Stimulated activated CD8-positive, alpha-beta memory T cell treated with anti-CD3 and anti-CD28 coated beads, Interleukin-7, amount 100 ng/mL, for 4 hours (primary cell): ENCODE data around the gene LBHD2.
A peak's percentile ranks its signal among the peaks of the same experiment; 100 is the strongest.

Experiments
- DNase-seq, 2 donors: peaks; one replicate each; pipeline ENCODE4 v3.0.0-alpha.2; 2020; ENCODE audit warnings: low read depth in 2 of 2

Gene LBHD2

GRCh38 chr14:103068351-103069073 is 15.5 kb upstream of the LBHD2 start:
- no peak for DNase-seq

DNA sequence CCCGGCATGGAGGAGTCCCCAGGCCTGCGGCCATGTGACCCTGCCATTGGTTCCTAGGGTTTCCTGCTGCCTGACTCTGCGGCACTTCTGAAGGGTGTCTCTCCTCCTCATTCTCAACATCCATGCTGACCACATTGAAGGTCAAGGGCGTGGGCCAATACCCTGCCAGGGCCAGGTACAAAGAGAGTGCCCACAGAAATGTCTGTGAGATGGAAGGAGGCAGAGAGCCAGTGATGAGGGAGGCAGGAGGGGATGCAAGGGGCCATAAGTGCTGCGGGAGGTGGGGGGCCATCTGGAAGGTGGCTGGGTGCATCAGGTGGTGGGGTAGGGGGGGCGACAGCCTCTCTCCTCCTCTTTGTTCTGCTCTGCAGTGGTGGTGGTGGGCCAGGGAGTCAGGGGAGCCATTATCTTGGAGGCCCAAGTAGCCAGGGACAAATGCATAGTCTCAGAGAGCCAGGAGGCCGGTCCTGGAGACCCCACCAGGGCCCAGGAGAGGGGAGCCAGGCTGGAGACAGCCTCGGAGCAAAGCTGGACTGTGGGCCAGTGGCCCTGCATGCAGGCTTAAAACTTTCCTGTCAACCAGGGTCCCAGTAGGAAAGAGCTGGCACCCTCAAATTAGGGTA is 13.6 kb upstream of the LBHD2 start:
- no peak for DNase-seq

GRCh38 chr14:103070971-103071542 is 13.0 kb upstream of the LBHD2 start:
- DNase-seq = no peak

GRCh38 chr14:103071544-103072251 is 12.3 kb upstream of the LBHD2 start:
- no peak for DNase-seq

DNA sequence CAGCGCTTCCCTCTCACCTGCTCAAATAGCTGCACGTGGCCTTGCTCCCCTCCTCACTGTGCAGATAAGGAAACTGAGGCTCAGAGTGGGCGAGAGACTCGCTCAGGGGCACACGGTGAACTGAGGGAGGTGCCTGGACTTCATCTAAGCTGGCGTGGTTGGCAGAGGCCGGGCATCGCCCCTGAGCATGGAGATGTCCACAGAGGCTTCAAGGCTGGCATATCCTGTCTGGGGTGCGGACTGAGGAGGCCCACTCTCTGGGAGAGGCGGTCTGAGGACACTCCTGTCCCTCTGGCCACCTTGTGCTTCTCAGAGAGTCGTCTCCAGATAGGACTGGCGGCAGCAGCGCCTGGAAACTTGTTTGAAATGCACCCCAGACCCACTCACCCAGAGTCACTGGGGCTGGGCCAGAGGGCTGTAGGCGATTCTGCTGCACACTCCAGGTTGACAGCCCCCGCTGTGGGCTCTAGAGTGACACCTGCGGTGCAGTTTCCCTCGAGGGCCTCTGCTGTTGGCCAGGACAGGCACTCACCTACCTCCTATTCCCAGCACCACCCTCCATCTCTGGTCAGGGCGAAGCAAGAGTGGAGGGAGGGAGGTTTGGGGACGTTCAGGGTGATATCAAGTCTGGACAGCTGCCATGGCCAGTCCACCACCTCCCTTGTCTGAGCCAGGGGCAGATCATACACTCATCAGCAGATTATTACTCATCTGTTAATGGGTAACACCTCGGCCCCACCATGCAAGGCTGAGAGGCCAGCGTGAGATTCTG is 11.2 kb upstream of the LBHD2 start:
- no peak for DNase-seq

GRCh38 chr14:103073367-103073875 is 10.6 kb upstream of the LBHD2 start:
- DNase-seq = no peak

GRCh38 chr14:103073876-103074728 is 9.9 kb upstream of the LBHD2 start:
- no peak for DNase-seq

GRCh38 chr14:103074729-103075367 is 9.2 kb upstream of the LBHD2 start:
- DNase-seq = peak in 1 of 2 donors; percentile 23

DNA sequence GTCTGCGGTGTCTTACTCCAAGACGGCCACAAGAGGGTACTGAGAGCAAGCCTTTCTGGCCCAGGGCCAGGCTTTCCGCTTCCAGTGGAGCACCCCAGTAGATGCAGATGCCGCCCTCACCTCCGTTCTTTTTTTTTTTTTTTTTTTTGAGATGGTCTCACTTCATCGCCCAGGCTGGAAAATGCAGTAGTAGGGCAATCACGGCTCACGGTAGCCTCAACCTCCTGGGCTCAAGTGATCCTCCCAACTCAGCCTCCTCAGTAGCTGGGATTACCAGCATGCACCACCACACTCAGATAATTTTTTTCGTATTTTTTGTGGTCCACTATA is 5.6 kb upstream of the LBHD2 start:
- DNase-seq = peak; percentile 61 to 70

DNA sequence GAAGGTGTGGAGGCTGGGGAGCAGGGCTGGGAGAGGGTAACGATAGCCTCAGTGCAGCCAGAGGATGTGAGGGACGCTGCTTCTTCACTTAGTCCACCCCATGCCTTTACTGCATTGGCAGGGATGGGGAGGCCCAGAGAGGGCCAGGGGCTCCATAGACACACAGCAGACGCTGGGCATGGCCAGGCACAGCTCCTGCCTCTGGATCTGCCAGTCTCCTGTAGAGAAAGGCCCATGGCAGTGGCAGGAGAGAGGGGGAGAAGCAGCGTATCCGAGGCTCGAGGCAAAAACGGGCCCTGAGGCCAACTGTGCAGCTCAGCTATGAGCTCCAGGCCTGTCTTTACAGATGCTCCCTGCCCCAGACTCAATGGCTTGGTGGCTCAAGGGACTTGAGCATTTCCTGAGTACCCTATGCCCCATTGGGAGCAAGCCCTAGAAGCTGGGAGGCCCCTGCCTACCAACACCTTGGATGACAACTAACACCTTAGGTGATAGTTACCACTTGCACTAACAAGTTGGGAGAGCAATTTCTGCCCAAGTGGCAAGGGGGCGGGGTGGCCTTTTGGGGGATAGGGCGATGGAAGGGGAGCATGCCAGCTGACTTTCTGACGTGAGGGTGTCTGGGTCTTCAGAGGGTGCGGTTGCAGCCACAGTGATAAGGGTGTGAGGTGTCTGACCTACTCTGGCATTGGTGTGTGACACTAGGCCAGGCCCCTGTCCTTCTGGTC is 5.0 kb upstream of the LBHD2 start:
- DNase-seq = no peak

DNA sequence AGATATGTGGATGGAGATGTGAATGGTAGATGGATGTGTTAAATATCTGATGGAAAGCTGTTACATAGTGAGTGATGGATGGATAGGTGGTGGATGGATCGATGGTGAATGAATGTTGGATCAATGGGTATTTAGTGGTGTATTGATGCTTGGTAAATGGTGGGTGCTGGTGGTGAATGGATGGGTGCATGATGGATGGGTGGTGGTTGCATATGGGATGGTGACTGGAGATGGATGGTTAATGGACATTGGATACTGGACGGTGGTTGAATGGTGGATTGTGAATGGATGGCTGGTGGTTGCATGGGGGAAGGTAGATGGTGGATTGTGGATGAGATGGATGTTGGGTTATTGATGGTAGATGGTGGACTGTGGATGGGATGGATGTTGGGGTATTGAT is 2.1 kb upstream of the LBHD2 start:
- DNase-seq = no peak

DNA sequence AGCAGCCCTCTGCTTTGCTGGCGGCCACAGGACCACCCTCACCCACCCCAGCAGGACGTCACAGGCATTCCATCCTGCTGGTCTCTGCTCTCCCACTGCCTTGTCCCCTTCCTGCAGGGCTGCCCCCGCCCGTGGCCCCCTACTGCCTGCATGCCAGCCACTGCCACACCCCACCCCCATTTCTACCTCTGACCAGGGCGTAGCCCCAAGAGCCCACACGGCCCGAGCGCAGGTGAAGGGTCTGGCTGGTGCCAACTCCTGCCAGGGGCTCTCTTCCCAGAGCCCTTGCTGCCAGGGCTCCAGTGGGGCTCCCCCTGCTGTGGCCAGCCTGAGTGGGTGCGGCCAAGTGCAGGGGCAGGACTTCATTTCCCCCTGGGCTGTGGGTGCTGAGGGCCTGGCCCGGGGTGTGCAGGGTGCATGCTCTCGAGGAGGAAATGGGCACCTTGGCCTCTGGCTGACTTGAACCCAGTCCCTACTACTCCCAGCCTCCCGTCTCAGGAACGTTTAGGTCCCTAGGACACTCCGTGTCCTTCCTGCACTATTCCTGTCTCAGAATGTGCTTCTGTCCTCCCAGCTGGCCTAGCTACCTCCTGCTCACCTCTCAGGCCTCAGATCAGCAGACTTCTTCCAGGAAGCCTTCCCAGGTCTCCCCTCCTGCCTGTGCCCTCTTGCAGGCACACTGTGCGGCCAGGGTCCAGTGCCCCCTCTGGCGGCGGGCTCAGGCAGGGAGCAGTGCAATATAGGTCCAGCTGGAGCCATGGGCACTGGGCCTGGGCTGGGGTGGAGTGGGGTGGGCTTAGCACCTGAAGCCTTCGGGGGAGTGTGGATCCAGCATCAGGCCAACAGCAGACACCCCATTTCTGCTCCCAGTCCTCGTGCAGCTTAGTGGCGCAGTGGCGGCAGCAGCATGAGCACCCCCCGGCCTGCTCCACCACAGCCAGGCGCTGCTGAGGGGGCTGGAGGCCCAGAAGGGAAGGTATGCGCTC is 1.4 kb downstream of the LBHD2 start:
- DNase-seq = no peak

- no peak for DNase-seq
Measured at GRCh38 chr14:103086771-103087342, 2.8 kb downstream of the LBHD2 start.

- DNase-seq = no peak
Measured at GRCh38 chr14:103087343-103087835, 3.4 kb downstream of the LBHD2 start.

DNA sequence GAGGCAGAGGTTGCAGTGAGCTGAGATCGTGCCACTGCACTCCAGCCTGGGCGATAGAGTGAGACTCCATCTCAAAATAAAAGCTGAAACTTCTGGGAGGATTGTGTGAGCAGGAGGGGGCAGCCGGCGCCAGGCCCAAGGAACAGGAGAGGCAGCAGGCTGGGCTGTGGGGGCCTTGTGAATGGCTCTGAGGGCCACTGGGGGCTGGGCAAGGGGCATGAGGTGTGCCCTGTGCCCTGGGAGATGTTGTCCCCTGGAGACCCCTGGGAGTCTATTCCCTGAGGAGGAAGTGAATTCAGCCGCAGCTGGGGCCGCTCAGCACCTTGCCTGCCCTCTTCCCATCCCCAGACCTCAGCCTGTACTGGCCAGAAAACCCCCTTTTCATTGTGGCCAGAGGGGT is 4.9 kb downstream of the LBHD2 start:
- DNase-seq = no peak

DNA sequence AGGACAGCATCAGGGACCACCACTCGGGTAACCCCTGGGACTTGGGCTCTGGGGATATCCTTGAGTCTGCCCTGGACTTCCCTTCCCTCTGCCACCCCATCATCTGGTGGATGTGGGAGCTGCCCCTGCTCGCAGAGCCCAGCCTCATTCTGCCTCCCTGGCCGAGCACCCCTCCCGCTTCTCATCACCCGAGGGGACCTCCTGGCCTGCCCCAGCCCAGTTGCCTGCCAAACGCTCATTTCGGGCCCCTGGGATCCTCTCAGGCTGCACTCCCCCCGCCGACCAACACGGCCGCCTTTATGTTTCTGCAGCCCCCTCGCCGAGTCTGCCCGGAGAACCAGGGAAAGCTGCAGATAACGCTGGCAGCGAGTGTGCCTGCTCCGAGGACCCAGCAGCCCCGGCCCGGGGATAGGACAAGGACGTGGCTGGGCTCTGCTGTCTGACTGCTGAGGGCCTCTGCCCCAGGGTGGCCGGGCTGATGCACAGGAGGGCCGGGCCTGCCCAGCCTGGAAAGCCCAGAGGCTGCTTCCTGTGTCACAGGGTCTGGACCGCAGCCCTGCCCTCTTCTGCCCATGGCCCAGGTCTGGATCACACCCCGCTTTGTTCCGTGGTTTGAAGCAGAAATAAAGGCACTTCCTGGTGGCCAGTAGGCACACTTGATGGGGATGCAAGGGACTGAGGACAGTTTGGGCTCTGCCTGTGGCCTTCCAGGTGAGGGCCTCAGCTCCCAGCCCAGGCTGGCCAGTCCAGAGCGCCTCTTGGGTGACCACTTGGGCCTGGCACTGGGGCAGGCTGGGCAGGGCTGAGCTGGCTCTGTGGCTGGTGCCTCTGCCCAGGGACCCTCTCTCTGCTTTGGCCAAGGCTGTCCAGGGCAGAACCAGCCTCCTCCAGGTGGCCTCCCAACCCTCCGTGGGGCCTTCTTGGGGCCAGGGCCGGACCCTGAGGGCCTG is 5.7 kb downstream of the LBHD2 start:
- no peak for DNase-seq
